ENCODE results near the gene DLG2.

DNA sequence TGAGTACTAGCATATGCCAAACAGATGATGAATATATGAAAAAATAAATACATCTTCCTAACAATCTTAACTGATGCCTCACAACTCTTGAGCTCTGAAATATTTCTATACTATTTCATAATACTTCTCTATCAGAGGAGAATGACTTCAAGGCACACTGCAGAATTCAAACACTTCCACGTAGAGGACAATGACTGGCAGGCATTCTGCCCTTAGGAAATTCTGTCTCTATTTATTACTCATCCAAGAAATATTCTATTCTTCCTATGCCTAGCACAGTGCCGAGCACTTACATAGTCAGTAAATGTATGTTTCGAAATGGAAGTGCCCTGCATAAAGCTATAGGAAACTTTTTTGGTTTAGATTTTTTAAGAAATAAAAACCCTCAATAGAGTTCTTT is 809.1 kb downstream of the DLG2 start:
- TF ChIP-seq CREB1 (IDR thresholded peaks at IDR 0.05; ENCODE audit: low read depth) = no peak
- TF ChIP-seq, protein P1, sequence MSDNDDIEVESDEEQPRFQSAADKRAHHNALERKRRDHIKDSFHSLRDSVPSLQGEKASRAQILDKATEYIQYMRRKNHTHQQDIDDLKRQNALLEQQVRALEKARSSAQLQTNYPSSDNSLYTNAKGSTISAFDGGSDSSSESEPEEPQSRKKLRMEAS (IDR thresholded peaks at IDR 0.05) = no peak
- no peak for TF ChIP-seq EP300 (IDR thresholded peaks at IDR 0.05; ENCODE audit: borderline replicate concordance)
- TF ChIP-seq, protein P2, sequence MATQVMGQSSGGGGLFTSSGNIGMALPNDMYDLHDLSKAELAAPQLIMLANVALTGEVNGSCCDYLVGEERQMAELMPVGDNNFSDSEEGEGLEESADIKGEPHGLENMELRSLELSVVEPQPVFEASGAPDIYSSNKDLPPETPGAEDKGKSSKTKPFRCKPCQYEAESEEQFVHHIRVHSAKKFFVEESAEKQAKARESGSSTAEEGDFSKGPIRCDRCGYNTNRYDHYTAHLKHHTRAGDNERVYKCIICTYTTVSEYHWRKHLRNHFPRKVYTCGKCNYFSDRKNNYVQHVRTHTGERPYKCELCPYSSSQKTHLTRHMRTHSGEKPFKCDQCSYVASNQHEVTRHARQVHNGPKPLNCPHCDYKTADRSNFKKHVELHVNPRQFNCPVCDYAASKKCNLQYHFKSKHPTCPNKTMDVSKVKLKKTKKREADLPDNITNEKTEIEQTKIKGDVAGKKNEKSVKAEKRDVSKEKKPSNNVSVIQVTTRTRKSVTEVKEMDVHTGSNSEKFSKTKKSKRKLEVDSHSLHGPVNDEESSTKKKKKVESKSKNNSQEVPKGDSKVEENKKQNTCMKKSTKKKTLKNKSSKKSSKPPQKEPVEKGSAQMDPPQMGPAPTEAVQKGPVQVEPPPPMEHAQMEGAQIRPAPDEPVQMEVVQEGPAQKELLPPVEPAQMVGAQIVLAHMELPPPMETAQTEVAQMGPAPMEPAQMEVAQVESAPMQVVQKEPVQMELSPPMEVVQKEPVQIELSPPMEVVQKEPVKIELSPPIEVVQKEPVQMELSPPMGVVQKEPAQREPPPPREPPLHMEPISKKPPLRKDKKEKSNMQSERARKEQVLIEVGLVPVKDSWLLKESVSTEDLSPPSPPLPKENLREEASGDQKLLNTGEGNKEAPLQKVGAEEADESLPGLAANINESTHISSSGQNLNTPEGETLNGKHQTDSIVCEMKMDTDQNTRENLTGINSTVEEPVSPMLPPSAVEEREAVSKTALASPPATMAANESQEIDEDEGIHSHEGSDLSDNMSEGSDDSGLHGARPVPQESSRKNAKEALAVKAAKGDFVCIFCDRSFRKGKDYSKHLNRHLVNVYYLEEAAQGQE (IDR thresholded peaks at IDR 0.05; ENCODE audit: low read depth) = no peak
- TF ChIP-seq RAD21 (IDR thresholded peaks at IDR 0.05; ENCODE audit: low read depth) = no peak
- TF ChIP-seq YY1 (IDR thresholded peaks at IDR 0.05; ENCODE audit: low read depth) = no peak
- TF ChIP-seq, protein P3, sequence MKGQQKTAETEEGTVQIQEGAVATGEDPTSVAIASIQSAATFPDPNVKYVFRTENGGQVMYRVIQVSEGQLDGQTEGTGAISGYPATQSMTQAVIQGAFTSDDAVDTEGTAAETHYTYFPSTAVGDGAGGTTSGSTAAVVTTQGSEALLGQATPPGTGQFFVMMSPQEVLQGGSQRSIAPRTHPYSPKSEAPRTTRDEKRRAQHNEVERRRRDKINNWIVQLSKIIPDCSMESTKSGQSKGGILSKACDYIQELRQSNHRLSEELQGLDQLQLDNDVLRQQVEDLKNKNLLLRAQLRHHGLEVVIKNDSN (IDR thresholded peaks at IDR 0.05) = no peak
- no peak for TF ChIP-seq TAF1 (IDR thresholded peaks at IDR 0.05; ENCODE audit: low read depth)
- no peak for TF ChIP-seq NFIC (IDR thresholded peaks at IDR 0.05)
- TF ChIP-seq TEAD4 (IDR thresholded peaks at IDR 0.05) = no peak
